NK-92 (cell line): Measurements from ENCODE around the gene GDF7.

Source experiments
- DNase-seq: peaks from one replicate; lab custom pipeline; 2025; ENCODE audit not compliant: unreplicated experiment; lab: John Stamatoyannopoulos, UW

Gene GDF7

DNA sequence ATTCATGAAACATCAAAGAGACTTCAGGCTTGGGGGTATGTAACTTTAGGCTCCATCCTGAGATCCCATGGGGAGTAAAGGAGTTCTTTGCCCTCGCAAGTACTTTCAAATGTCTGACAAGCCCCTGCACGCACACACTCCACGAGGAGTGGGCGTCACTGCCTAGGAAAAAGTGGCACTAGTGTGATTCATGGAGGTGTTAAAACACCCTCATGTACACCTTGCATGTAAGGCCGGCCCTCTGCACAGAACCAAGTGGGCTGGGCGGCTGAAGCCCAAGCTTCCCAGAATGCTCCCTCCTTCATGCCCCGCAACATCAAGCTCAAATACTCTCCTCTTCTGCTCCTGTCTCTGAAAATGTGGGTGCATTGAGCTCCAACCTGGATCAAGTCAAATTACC is 23.9 kb upstream of the GDF7 start:
- no peak for DNase-seq

DNA sequence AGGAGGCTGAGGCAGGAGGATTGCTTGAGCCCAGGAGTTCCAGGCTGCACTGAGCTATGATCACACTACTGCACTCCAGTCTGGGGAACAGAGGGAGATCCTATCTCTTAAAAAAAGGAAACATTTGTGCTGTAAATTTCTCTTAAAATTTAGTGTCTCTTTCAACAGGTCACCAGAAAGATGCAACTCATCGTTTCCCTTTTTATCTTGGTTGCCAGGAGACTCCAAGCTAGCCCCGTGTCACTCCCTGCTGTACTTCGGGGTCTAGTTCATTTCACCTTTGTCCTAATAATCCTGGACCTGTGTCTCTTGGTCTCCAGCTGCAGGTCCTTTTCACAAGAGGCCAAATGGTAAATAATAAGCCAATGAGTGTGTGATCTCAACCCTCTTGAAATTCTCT is 23.1 kb upstream of the GDF7 start:
- no peak for DNase-seq

DNA sequence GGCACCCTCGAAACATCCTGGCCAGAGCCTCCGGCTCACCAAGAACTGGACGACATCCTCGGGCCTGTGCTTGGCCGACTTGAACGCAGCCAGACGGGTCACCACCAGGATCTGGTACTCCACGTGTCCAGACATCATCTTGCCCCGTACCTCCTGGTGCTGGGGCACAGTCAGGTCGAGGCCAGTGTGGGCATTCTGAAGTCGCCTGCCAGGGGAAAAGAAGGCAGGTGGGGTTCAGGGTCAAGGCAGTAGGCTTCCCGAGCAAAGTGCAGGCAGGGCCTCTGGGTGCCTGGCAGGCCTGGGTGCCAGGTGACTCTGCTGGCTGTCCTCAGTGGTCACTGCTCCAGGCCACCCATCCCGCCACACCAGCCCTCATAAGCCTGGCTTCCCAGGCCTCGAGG is 21.6 kb upstream of the GDF7 start:
- DNase-seq, result no peak

DNA sequence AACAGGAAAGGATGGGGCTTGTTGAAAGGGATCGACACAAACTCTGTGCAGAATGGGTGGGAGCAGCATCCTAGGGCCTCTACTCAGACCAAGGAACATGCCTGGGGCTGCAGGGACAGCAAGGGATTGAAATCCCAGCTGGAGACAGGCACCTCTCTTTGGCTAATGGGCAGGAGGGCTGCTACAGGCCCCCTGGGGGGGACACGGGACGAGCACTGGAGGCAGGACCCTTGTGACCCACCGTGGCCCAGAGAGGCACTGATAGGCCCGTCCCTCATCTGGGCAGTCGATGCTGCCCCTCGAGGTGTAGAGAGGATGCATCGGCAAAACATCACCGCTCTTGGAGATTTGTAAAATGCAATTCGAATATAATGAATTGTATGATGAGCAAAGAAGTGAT is 21.2 kb upstream of the GDF7 start:
- no peak for DNase-seq

DNA sequence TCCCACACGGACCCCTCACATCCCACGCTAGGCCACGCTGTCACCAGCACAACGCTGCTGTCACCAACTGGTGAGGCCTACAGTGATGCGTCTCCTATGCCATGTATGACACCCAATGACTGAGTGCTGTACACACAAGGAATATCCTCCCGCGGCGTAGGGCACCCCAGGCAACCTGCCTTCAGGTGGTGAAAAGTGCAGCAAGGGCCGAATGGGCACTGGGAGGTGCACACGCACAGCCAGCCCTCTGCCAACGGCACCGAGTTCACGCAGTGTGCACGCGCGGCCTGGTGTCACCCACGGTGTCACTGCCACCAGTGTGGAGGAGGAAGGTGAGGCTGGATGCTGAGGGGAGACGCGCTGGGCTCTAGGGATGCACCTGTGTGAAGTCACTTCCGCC is 20.5 kb upstream of the GDF7 start:
- DNase-seq, result no peak

DNA sequence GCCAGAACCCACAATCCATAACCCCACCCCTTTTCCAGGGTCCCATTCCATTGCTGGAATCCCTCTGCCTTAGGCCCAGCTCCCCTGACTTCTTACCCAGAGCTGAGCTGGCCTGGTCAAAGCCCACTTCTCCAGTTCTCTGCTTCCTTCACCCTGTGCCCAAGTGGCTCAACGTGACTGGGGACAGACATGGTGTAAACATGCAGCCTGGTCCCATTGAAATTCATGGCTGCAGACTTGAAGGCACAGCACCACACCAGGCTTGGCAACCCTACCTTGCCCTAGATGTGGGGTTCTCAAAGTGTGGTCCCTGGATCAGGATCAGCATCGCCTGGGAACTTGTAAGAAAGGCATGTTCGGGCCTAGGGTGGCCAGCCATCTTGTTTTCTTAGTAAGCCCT is 19.7 kb upstream of the GDF7 start:
- no peak for DNase-seq

DNA sequence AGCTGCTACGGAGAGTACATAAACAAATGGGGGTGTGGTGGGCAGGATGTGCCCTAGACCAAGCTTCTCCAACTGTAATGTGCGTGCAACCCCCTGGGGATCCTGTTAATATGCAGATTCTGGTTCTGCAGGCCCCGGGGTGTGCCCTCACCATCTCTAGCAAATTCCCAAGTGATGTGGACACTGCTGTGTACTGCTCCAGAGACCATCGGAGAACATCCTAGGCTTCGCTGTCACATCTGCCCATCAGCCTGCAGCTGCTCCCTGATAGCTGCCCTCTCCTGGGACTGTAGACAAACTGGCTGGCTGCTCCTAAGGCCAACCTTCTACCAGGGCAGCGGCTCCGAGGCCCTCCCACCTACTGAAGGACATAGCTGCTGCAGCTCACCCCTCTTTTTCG is 19.2 kb upstream of the GDF7 start:
- no peak for DNase-seq

- DNase-seq, result no peak
These were observed 18.7 kb upstream of the GDF7 start for GRCh38 chr2:20648206-20648605.

GRCh38 chr2:20648831-20649230 is 18.1 kb upstream of the GDF7 start:
- DNase-seq, result no peak

DNA sequence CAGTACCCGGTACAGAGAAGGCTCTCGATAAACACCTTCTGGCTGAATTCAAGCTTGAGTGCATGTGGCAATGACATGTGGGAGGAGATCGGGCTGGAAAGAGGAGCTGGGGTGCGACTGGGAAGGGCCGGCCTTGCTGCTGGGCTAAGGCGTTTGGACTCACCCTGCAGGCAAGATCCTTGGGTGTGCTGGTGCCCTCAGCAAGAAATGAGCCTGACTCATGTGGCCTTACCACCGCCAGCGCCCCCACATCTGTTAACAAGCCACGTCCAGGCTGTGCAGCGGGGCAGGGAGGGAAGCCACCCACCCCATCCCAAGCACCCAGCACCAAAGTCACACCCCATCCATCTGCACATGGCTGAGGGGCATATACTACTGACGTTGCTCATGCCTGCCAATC is 17.4 kb upstream of the GDF7 start:
- DNase-seq, result no peak

DNA sequence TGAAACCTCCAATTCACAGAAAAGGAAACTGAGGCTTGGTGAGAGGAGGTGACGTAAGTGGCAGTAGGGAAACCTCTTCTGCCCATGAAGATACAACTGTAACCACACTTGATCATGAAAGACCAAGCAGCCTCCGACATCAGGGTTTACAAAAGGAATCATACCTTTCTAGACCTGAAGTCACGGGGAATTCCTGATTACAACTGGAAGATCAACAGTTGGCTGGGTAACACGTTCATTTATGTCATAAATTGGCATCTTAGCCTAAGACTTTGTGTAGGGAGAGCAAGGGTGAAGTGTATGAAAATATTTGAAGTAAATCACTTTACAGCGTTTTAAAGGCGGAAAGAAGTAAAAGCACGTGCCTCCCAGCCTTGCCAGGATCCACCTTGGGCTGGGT is 17.0 kb upstream of the GDF7 start:
- no peak for DNase-seq

- no peak for DNase-seq
These were observed 16.5 kb upstream of the GDF7 start for GRCh38 chr2:20650393-20650876.

- no peak for DNase-seq
These were observed 15.8 kb upstream of the GDF7 start, which contains the start of gene HS1BP3 for GRCh38 chr2:20650877-20651730. Gene HS1BP3, minus strand, starts transcription at chr2:20651098. Its CDS starts 35 bp downstream, at chr2:20651063.

DNA sequence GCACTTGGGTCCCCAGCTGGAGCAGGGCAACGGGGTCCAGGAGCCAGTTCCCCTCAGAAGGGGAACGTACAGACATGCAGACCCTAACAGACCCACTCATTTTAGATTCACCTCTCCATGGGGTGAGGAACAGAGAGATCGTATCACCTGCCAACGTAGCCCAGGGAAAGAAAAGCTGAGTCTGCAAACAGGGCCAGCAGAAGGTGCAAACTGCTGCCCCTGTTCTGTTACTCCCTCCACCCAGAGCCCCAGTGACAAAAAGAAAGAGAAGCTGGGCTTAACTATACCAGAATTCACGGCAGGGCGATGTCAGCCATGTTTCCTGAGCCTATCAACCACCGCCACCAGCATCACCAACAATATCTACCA is 15.2 kb upstream of the GDF7 start:
- no peak for DNase-seq

DNA sequence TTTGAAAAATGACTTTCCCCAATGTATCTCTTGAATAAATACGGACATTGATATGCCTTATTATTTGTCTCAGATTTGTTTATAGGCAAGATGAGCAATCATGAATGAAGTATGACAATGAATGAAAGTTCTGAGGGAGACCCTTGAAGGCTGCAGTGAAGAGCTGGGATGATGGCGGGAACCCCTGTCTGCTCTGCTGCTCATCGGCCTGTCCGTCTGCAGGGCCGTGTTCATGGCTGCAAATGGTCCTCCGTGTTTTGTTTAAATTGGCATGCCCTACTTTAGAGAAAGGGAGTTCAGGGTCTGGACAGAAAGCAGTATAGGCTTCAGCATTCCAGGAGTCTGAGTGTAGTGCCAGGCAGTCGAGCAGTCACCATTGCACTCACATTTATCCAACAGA is 14.8 kb upstream of the GDF7 start:
- no peak for DNase-seq

DNA sequence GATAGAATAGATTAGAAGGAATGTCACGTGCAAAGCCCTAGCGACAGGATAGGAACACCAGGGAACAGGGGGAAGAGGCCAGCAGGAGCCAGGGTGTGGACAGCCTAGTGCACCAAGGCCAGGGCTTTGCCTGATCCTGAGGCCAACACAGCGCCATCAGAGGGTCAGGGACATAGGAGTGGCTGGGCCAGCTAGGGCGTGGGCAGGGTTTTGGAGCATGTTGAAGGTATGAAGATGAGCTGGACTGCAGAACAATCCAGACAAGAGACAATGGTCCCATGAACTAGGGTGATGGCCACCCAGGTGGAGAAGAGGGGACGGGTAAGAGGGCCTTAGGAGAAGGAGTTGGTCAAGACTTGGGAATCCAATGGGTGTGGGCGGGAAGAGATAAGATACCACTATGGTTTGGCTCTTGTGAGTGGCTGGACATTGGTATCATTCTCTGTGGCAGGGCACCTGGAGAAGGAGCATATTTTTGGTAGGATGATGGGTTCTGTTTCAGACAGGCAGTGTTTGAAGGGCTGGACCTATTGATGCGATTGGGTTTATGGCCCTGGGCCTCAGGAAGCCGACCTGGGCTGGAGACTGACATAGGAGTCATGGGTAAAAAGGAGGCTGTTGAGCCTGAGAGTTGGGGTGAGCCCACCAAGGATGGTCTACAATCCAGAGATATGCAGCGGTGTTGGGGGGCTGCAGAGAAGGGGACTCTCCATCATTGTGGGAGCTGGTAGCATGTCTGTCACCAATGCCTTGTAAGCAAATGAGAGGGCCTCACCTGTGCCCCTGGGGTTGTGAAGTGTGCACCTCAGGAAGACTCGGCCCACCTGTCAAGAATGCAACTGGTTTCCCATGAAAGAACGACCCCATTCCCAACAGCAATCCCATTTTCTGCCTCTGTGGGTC is 14.0 kb upstream of the GDF7 start:
- DNase-seq, result no peak

DNA sequence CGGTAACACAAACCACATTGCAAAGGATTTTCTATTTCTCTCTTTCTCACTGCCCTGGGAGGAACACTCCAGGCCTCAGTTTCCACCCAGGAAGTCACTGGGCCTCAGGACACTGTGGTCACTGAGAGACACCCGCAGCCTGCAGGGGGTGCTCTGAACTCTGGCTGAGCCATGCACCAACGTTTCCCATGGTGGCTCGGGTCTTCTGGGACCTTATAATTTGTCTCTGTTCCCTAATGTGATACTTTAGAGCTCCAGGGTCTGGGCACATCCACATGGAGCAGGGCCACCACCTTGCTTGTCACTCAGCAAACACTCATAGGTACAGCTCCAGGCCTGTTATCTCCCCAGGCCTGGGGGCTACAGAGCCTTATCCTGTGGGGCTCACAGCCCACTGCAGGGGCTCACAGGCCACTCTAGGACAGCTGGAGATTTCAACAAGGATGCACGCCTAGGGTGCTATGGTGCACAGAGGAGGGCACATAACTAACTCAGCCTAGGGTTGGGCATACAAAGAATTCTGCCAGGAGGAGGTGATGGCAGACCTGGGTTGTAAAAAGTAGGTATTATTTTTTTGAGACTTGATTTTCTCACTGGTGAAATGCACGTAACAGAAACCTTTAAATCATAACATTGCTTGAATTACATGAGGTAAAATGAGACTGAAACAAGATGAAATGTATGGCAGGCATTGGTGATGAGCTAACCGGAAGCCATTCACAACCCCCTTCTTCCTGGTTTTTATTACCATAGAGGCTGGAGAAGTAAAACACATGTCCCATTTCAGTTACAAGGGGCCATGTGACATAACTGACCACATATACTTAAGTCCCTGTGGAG is 13.0 kb upstream of the GDF7 start:
- no peak for DNase-seq

DNA sequence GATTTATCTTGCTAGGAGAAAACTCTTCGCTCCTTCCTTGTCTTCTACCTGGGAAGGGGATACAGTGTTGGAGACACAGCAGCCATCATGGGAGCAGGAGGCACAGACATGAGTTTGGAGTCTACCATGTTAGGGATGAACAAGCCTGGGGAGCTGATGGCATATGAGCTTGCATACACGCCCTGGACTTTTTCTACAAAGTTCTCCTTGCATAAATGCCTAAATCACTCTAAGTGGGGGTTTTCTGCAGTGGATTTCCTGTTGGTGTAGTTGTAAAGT is 12.5 kb upstream of the GDF7 start:
- DNase-seq, result no peak

DNA sequence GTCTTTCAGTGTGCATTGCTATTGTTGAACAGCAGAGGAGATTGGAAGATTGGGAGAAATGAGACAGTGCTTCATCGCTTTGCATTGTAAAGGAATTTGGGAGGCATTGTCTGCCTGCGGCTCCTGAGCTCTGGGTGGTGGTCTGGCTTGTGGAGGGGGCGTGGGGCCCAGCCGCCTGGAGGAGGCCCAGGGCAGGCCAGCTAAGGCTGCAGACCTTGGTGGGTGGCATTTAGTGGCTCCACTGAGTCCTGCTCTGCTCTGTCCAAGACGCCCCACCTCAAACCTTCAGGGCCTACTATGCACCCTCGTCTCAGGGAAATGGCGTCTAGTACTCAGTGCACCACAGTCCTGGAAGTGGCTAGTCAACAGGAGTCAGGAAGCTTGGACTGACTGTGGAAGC is 10.4 kb upstream of the GDF7 start:
- DNase-seq, result no peak

DNA sequence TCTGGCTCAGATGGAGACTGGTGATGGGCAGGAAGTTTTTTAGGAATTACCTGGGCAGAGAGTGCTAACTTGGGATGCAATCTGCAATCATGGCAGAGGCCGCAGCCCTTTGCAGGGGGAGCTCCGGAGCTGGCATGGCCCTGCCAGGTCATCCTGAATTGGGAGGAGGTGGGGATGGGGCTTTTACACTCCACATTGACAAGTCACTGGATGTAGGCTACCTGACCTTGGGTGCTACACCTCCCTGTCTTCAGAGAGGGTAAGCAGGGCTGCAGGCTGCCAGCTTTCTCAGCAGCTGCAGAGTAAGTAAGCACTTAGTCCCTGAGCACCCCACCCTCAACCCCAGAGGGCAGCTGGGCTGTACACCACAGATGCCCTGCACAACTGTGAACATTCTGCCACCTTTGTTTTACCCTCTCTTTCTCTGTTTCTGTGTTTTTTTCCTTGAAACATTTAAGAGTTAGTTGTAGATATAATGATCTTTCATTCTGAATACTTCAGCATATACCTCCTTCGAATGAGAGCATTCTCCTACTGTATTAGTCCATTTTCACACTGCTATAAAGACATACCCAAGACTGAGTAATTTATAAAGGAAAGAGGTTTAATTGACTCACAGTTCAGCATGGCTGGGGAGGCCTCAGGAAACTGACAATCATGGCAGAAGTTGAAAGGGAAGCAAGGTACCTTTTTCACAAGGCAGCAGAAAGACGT is 9.3 kb upstream of the GDF7 start:
- no peak for DNase-seq
